ENCODE results near the gene COA1.

The COA1 gene

DNA sequence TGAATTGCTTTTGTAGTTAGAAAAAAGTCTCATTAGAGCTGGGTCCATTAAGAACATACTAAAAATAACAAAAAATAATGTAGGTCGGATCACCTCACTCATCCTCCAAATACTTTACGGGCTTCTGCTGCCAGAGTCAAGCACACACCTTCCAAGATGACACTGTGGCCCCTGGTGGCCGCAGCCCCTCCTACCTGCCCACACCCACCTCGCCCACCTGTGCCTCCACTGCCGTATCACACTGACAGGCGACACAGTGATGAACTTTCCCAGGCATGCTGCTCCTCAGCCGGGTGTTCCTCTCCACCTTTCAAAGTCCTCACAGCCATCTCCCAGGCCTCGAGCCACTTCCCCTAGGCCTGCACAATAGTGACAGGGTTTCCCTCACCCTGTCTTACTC lies 85.5 kb downstream of the COA1 start:
- Histone ChIP-seq H3K27me3 (ENCODE audit: insufficient read depth, low read depth, severe bottlenecking) (no peaks in the 10 kb centered on the region), H3K27ac (no peak overlapping the region), H3K36me3 (peaks cover 41% of the 10 kb centered on the region), H3K4me3 (ENCODE audit: low read depth, low read length) (no peak overlapping the region), H3K9me3 (ENCODE audit: severe bottlenecking) (no peaks in the 10 kb centered on the region)
- DNase-seq, result no peak
- TF ChIP-seq, protein P1, sequence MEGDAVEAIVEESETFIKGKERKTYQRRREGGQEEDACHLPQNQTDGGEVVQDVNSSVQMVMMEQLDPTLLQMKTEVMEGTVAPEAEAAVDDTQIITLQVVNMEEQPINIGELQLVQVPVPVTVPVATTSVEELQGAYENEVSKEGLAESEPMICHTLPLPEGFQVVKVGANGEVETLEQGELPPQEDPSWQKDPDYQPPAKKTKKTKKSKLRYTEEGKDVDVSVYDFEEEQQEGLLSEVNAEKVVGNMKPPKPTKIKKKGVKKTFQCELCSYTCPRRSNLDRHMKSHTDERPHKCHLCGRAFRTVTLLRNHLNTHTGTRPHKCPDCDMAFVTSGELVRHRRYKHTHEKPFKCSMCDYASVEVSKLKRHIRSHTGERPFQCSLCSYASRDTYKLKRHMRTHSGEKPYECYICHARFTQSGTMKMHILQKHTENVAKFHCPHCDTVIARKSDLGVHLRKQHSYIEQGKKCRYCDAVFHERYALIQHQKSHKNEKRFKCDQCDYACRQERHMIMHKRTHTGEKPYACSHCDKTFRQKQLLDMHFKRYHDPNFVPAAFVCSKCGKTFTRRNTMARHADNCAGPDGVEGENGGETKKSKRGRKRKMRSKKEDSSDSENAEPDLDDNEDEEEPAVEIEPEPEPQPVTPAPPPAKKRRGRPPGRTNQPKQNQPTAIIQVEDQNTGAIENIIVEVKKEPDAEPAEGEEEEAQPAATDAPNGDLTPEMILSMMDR (IDR thresholded peaks at IDR 0.05; ENCODE audit: low read depth, low read length), result no peak

DNA sequence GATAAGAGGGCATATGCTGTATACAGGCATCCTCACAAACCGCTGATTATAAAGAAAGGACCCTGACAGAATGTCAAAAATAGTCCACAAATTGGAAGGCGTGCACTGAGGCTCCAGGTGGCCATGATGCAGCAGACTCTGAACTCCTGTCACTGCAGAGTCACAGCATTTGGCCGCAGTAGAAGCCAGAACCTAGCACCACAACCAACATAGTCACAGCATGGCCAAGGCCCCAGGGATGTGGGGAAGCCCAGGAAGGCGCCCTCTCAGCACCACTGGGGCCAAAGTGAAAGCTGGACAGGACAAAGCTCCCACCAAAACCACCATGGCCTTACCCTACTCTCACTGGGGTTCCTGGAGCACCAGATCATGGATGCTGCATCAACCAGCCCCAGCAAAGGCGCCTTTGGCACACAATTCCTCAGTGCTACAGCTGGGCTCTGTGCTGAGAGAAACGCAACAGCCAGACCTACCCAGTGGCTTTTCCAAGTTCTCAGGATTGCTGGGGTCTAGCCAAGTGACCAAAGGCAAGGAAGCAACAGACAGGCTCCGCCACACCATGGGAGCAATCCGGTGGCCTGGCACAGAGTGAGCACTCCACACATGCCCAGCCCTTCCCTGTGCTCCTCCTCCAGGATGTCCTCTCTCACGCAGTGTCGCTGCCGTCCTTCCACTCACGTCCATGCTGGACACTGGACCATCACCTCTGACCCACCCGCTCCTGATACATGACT lies 86.3 kb downstream of the COA1 start:
- no peak overlapping the region for H3K27ac ChIP-seq
- H3K4me3 ChIP-seq (ENCODE audit: low read depth, low read length), result no peak overlapping the region
- no peaks in the 10 kb centered on the region for H3K9me3 ChIP-seq (ENCODE audit: severe bottlenecking)
- H3K27me3 ChIP-seq (ENCODE audit: insufficient read depth, low read depth, severe bottlenecking), result no peaks in the 10 kb centered on the region
- TF ChIP-seq, protein P1 (IDR thresholded peaks at IDR 0.05; ENCODE audit: low read depth, low read length), result no peak
- DNase-seq, result no peak
- peaks cover 36% of the 10 kb centered on the region for H3K36me3 ChIP-seq

DNA sequence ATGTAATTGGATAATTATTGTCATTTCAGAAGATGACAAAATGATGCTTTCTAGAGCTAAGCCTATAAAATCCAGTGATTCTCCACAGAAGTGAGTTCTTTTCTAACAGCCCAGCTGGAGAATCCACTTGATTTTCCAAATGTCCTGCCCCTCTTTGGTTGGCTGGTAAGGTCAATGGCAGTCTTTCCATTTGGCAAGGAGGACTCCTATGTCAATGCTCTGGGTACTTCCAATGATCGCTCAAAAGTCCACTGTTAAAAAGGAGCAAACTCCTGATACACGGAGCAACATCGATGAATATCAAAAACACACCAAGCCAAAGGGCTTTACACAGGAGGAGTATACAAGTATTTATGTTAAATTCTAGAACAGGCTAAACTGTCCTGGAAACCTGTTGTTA lies 88.6 kb downstream of the COA1 start:
- no peak for DNase-seq
- Histone ChIP-seq H3K4me3 (ENCODE audit: low read depth, low read length) (no peak overlapping the region), H3K27me3 (ENCODE audit: insufficient read depth, low read depth, severe bottlenecking) (no peaks in the 10 kb centered on the region), H3K27ac (peak overlapping the region; percentile 73), H3K36me3 (peaks cover 31% of the 10 kb centered on the region), H3K9me3 (ENCODE audit: severe bottlenecking) (no peaks in the 10 kb centered on the region)
- TF ChIP-seq, protein P1 (IDR thresholded peaks at IDR 0.05; ENCODE audit: low read depth, low read length), result no peak

DNA sequence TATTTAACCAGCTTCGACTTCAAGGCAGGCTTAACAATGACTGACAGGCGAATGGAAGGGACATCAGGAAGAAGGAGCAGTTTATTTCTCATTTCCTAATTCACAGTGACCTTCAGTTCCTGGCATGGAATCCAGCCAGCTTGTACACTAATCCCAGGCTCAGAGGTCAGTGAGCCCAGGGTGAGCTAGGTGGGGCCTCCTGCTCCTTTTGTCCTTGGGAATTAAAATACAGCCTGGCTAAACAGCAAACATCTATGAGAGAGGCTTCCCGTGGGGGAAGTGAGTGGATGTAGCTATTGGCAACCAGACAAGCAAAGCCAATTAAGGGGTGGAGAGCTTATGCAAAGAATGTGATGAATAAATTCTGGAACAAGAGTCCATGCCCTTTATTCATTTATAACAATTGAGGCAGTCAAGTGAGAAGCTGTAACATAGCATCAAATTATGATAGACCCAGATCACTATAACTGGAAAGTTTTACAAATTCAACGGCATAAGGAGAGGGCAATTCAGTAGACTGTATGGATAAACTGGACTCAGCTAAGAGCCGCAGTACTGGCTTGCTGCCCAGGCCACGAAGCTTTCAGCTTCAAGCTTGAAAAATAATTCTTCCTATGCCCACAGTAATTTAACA lies 89.3 kb downstream of the COA1 start:
- no peak overlapping the region for H3K4me3 ChIP-seq (ENCODE audit: low read depth, low read length)
- no peaks in the 10 kb centered on the region for H3K9me3 ChIP-seq (ENCODE audit: severe bottlenecking)
- TF ChIP-seq, protein P1 (IDR thresholded peaks at IDR 0.05; ENCODE audit: low read depth, low read length), result no peak
- DNase-seq, result peak; percentile 82
- no peaks in the 10 kb centered on the region for H3K27me3 ChIP-seq (ENCODE audit: insufficient read depth, low read depth, severe bottlenecking)
- peaks cover 35% of the 10 kb centered on the region for H3K36me3 ChIP-seq
- H3K27ac ChIP-seq, result peak overlapping the region; percentile 73

DNA sequence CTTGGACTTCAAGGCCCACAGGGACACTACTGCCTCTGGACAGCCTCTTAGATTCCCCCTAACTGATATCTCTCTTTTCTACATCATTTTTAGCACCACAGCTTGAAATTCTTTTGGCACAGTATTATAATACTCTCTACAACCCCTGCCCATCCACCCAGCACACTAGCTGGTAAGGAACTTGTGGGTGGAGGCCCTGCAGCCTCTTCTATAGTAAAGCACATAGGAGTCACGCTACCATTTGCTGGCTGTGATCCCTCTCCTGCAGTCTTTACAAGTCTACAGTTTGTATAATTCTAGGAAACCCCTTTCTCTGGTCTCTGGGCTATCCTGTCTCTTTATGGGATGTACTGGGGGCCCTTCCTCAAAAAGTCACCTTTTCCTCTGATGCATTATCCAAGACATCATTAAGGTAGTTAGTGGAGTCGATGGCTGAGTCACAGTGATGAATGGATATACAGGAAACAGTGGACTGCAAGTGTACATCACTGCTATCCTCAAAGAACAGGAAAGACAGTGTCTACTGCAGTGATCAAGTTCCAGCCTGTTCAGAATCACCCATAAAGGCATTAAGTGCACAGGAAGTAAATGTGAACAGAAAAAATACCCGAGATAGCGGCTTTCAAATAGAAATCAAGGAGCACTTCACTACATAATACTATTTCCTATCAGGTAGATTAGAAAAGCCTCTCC lies 92.1 kb downstream of the COA1 start:
- Histone ChIP-seq H3K36me3 (peaks cover 53% of the 10 kb centered on the region), H3K9me3 (ENCODE audit: severe bottlenecking) (no peaks in the 10 kb centered on the region), H3K27me3 (ENCODE audit: insufficient read depth, low read depth, severe bottlenecking) (no peaks in the 10 kb centered on the region), H3K4me3 (ENCODE audit: low read depth, low read length) (no peak overlapping the region), H3K27ac (peak overlapping the region; percentile 55; the same call in 1 of the 2 replicates)
- no peak for DNase-seq
- TF ChIP-seq, protein P1 (IDR thresholded peaks at IDR 0.05; ENCODE audit: low read depth, low read length), result no peak
